K562 (cell line): ENCODE results near the gene DYNC2I2. TPM values are rescaled to one million over a fixed set of nuclear protein-coding genes. Genes with fewer than 3 reads are reported as not detected.

Experiments used
- CTBP1 ChIP-seq: fragments of 450-650 bp; IDR thresholded peaks from 2 replicates; pipeline ENCODE4 v1.6.1; 2016; ENCODE audit warnings: borderline replicate concordance
- DACH1 ChIP-seq: fragments of 450-650 bp; IDR thresholded peaks from 2 replicates; pipeline ENCODE4 v1.6.1; 2018; ENCODE audit not compliant: partially characterized antibody
- GTF3C2 ChIP-seq: IDR thresholded peaks from 3 replicates; pipeline ENCODE4 v1.6.1; 2011; ENCODE audit warnings: borderline replicate concordance, mild to moderate bottlenecking, moderate library complexity; ENCODE audit not compliant: insufficient read length; ENCODE audit errors: extremely low read depth
- HEY1 ChIP-seq: fragments of 250-450 bp; sonication (Bioruptor Pico); IDR thresholded peaks from 2 replicates; pipeline ENCODE4 v1.5.0; 2020; ENCODE audit warnings: mild to moderate bottlenecking, moderate library complexity, borderline replicate concordance
- HMGN3 ChIP-seq: IDR thresholded peaks from 2 replicates; pipeline ENCODE4 v1.6.1; 2011; ENCODE audit warnings: borderline replicate concordance, low read depth, mild to moderate bottlenecking, mixed read lengths, low read length; ENCODE audit not compliant: insufficient read length; ENCODE audit errors: extremely low read depth
- KLF10 ChIP-seq: fragments of 250-450 bp; sonication (Bioruptor Pico); IDR thresholded peaks from 2 replicates; pipeline ENCODE4 v1.6.1; 2021; ENCODE audit warnings: matching md5 sums
- NR3C1 ChIP-seq: sonication (generic); formaldehyde crosslinking; IDR thresholded peaks from 2 replicates; pipeline ENCODE4 v1.8.1; 2022; ENCODE audit warnings: missing genetic modification reagents
- PKNOX1 ChIP-seq: fragments of 450-650 bp; IDR thresholded peaks from 2 replicates; pipeline ENCODE4 v1.6.1; 2016
- REST ChIP-seq, 2 experiments: fragments of 450-650 bp; formaldehyde crosslinking in 1 of 2; IDR thresholded peaks; 2 replicates each; pipeline versions ENCODE4 v1.4.0 to v1.6.1; 2014 to 2020; ENCODE audit warnings: mild to moderate bottlenecking in 2 of 2, borderline replicate concordance in 1 of 2, low read depth in 1 of 2
- SMARCC2 ChIP-seq: fragments of 450-650 bp; IDR thresholded peaks from 2 replicates; pipeline ENCODE4 v1.6.1; 2017; ENCODE audit warnings: antibody characterized with exemption, moderate library complexity, mild to moderate bottlenecking, low read depth
- SRSF9 ChIP-seq: fragments of 200-400 bp; formaldehyde crosslinking; IDR thresholded peaks from 2 replicates; pipeline ENCODE4 v1.6.1; 2017; ENCODE audit warnings: low read depth, low read length, borderline replicate concordance
- UBTF ChIP-seq, 2 experiments: IDR thresholded peaks; 2 replicates each; pipeline ENCODE4 v1.6.1; 2012; ENCODE audit warnings: improper control_type of control experiment in 2 of 2, low read depth in 2 of 2, low read length in 2 of 2, borderline replicate concordance in 1 of 2
- polyA plus RNA-seq, 8 experiments: library from polyadenylated mRNA; depleted of rRNA in 4 of 8; stranded (reverse) in 5 of 8; unstranded in 3 of 8; fragments of >200 nt; fragmentation: Nextera tagmentation in 2 of 8; fragmentation: Illumina TruSeq in 1 of 8; extraction: Ambion mirVana in 2 of 8; extraction: Trizol in 1 of 8; gene quantifications; 2 replicates each; pipeline versions ENCODE4 v1.2.1 to v1.2.3, GENCODE V29; 2011 to 2014; ENCODE audit warnings: inconsistent platforms in 1 of 8, missing spikeins in 1 of 8
- total RNA-seq, 7 experiments: library from RNA; depleted of rRNA in 6 of 7; stranded (reverse); fragments of >200 nt in 6 of 7; fragmentation: Illumina TruSeq in 2 of 7; extraction: Trizol in 2 of 7; gene quantifications; 2 replicates each; pipeline versions ENCODE4 v1.2.1 to v1.2.3, GENCODE V29; 2011 to 2021; ENCODE audit warnings: low replicate concordance in 1 of 7

DYNC2I2 gene
- total and polyA plus RNA-seq, 9 of the 15 experiments (the other 6 are each of a cell fraction or from before 2014, with no cell fraction given): 1.5 to 249 (median 70.0) TPM

- TF ChIP-seq REST (IDR thresholded peaks at IDR 0.05; ENCODE audit: borderline replicate concordance) (no peak), REST (CRISPR knock-in tag; IDR thresholded peaks at IDR 0.05; ENCODE audit: low read depth) (no peak), CTBP1 (no peak), HEY1 (CRISPR knock-in tag) (no peak), SMARCC2 (no peak), DACH1 (no peak), SRSF9 (no peak), NR3C1 (CRISPR knock-in tag) (no peak), GTF3C2 (no peak), UBTF (IDR thresholded peaks at IDR 0.05; ENCODE audit: borderline replicate concordance in 1 of 2, low read depth in 2 of 2, low read length in 2 of 2) (no peak), HMGN3 (peak; percentile 7), PKNOX1 (peak; percentile 86), KLF10 (CRISPR knock-in tag) (no peak)
Observed at GRCh38 chr9:128628471-128629048, 28.1 kb downstream of the DYNC2I2 start (continued).
